Brain microvascular endothelial cell (primary cell): Measurements from ENCODE around the gene NFATC3.

Source experiments
- DNase-seq: peaks from one replicate; pipeline ENCODE4 v3.0.0-alpha.2; 2020
- H3K27ac ChIP-seq: fragments of 250-450 bp; sonication (Bioruptor Pico); 2 replicates; pipeline ENCODE4 v1.5.1; 2020; ENCODE audit warnings: mild to moderate bottlenecking, moderate library complexity
- H3K27me3 ChIP-seq: fragments of 250-450 bp; sonication (Bioruptor Pico); replicated peaks from 2 replicates; pipeline ENCODE4 v1.5.1; 2020; ENCODE audit warnings: mild to moderate bottlenecking
- H3K36me3 ChIP-seq: fragments of 250-450 bp; sonication (Bioruptor Pico); replicated peaks from 2 replicates; pipeline ENCODE4 v1.5.1; 2020; ENCODE audit warnings: mild to moderate bottlenecking
- H3K4me3 ChIP-seq: 2 replicates; pipeline ENCODE4 v1.5.1; 2011; ENCODE audit warnings: low read depth, mild to moderate bottlenecking, control low read depth, low read length, moderate library complexity
- CTCF ChIP-seq: IDR thresholded peaks from 2 replicates; pipeline ENCODE4 v1.5.1; 2011; ENCODE audit warnings: low read depth, mild to moderate bottlenecking, moderate library complexity, low read length, control low read depth, inconsistent platforms; ENCODE audit errors: missing control alignments
- in situ Hi-C: cut with HindIII; loops from 2 replicates; pipeline ENCODE4 v1.10.0; 2017; ENCODE audit warnings: low sequenced_read_pairs, low pct_ligation_motif_present

Gene NFATC3

DNA sequence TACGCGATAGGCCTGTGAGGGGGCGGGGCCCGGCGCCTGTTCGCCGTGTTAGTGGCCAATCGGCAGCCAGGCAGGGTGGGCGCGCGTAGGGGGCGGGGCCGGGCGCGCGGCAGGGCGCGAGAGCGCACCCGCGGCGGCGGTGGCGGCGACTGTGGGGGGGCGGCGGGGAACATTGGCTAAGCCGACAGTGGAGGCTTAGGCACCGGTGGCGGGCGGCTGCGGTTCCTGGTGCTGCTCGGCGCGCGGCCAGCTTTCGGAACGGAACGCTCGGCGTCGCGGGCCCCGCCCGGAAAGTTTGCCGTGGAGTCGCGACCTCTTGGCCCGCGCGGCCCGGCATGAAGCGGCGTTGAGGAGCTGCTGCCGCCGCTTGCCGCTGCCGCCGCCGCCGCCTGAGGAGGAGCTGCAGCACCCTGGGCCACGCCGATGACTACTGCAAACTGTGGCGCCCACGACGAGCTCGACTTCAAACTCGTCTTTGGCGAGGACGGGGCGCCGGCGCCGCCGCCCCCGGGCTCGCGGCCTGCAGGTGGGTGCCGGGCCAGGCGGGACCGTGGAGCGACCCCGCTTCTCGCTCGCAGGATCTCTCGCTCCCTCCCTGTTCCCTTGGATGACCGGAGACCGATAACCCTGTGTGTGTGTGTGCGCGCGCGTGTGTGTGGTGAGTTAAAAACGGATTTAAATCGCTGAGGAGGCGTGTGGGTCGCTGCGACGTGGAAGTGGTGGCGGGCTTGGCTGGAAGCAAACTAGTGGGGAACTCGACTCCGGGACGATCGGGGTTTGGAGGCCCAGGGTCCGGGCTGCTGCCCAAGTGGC, at the start of gene NFATC3:
Gene NFATC3, plus strand, starts transcription at position 112 of the 813 bp plus-strand sequence. Its CDS starts 312 bp downstream, at position 424.
- in situ Hi-C loops, result no loop called here

DNA sequence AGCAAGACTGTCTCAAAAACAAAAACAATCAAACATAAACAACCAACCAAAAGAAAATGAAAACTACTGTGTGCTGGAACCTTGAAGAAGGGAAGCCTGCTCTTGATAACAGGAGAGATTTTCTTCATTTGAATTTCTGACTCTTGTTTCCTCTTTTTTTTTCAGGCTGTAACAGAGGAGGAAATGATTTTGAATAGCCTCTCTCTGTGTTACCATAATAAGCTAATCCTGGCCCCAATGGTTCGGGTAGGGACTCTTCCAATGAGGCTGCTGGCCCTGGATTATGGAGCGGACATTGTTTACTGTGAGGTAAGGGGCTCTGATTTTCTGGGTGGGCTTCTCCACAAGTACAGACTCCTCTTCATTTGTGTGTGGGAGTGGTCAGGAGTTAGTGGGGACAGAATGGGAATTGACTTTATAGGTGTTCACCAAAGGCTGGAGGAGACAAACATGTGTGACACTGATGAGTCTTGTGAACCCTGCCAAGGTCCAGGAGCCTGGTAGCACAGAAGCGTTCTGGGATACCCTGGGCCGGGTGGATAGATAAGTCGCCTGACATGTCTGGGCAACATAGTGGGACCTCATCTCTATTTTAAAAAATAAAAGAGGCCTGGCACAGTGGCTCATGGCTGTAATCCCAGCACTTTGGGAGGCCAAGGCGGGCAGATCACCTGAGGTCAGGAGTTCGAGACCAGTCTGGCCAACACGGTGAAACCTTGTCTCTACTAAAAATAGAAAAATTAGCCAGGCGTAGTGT, 47.2 kb upstream of the NFATC3 start:
- Histone ChIP-seq H3K27ac (no peak overlapping the region), H3K4me3 (no peak overlapping the region)

More for the DNA sequence above, at the start of gene NFATC3:
- Histone ChIP-seq H3K36me3 (no peaks in the 10 kb centered on the region), H3K4me3 (peak within 1 kb of the TSS; percentile 92), H3K27ac (peak within 1 kb of the TSS; percentile 56), H3K27me3 (no peaks in the 10 kb centered on the region)
- peak; percentile 96 for DNase-seq
- no peak for TF ChIP-seq CTCF

DNA sequence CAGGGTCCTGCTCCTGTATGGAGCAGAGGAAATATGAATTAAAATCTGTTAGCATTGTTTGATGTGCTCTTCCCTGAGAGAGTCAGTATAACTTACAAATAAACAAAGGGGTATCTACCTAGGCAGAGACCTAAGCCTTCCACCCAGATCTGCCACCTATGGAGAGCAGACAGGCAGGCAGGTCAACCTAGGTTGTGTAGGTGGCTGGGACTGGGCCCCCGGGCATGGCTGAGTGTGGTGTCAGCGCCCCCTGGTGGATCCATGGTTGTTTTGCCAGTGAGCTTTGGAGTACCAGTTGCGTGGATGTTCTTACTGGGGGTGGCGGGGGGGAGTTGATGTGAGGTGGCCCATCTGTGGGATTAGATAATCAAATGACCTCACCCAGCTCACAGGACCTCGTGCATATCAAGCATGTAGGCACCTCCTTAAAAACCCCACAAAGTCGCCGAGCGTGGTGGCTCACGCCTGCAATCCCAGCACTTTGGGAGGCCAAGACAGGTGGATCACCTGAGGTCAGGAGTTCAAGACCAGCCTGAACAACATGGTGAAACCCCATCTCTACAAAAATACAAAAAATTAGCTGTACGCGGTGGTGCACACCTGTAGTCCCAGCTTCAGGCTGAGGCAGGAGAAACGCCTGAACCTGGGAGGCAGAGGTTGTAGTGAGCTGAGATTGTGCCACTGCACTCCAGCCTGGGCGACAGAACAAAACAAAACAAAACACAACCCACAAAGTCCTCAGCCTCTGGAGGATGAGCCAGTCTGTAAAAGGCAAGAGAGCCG, 44.5 kb upstream of the NFATC3 start:
- Histone ChIP-seq H3K4me3 (no peak overlapping the region), H3K27me3 (no peaks in the 10 kb centered on the region), H3K36me3 (peaks cover 11% of the 10 kb centered on the region), H3K27ac (no peak overlapping the region)
- in situ Hi-C loops, result no loop called here
- DNase-seq, result peak; percentile 67
- TF ChIP-seq CTCF, result peak; percentile 91

More for the DNA sequence above, 47.2 kb upstream of the NFATC3 start:
- H3K36me3 ChIP-seq, result peaks cover 11% of the 10 kb centered on the region
- no peak for DNase-seq
- TF ChIP-seq CTCF, result no peak
- in situ Hi-C loops, result no loop called here
- no peaks in the 10 kb centered on the region for H3K27me3 ChIP-seq

DNA sequence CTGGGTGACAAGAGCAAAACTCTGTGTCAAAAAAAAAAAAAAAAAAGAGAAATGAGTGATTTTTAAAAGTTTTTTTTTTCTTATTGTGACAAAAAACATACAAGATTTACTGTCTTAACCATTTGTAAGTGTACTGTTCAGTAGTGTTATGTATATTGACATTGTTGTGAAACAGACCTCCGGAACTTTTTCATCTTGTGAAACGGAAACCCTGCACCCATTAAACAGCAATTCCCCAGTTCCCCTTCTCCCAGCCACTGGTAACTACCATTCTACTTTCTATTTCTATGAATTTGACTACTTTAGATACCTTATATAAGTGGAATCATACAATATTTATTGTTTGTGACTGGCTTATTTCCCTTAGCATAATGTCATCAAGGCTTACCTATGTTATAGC, 43.4 kb upstream of the NFATC3 start:
- in situ Hi-C loops, result no loop called here
- H3K4me3 ChIP-seq, result no peak overlapping the region
- H3K27me3 ChIP-seq, result no peaks in the 10 kb centered on the region
- no peak for DNase-seq
- peaks cover 11% of the 10 kb centered on the region for H3K36me3 ChIP-seq
- H3K27ac ChIP-seq, result no peak overlapping the region
- TF ChIP-seq CTCF, result no peak

- in situ Hi-C loops, result no loop called here
- no peak for DNase-seq
- Histone ChIP-seq H3K4me3 (no peak overlapping the region), H3K27me3 (no peaks in the 10 kb centered on the region), H3K36me3 (peaks cover 7% of the 10 kb centered on the region), H3K27ac (no peak overlapping the region)
- TF ChIP-seq CTCF, result no peak
Measured at GRCh38 chr16:68046106-68046505, 39.1 kb upstream of the NFATC3 start.
